Naive thymus-derived CD8-positive, alpha-beta T cell (primary cell): ENCODE measurements around the gene SLC39A11. TPM values are rescaled to one million over a fixed set of nuclear protein-coding genes. Genes with fewer than 3 reads are reported as not detected.
A peak's percentile ranks its signal among the peaks of the same experiment; 100 is the strongest.

Experiments
- ATAC-seq, 2 donors: fragments of 150-1000 bp; cut with Tn5 transposase in 1 of 2; sonication (Bioruptor Pico), chemical (Tn5 transposase) in 1 of 2; 1 replicate in 1 of 2; 2 replicates in 1 of 2; pipeline ENCODE4 v1.10.0; 2021; ENCODE audit warnings: mild to moderate bottlenecking in 2 of 2, moderate library complexity in 2 of 2
- POLR2A ChIA-PET: fragments of 350-600 bp; sonication (Branson Sonifier 250); formaldehyde crosslinking; loops from one replicate; lab custom pipeline; 2021; ENCODE audit warnings: antibody characterized with exemption; lab: Charles Lee
- DNase-seq, 10 donors: peaks; one replicate each; pipeline versions ENCODE4 v3.0.0 to v3.0.0-alpha.2; 2020 to 2022
- H3K27ac Mint-ChIP-seq, 10 donors: one replicate each; pipeline ENCODE4 v1.8.0; 2020 to 2022; ENCODE audit warnings: mild to moderate bottlenecking in 10 of 10, mixed read lengths in 10 of 10, moderate library complexity in 4 of 10, inconsistent platforms in 1 of 10
- H3K27me3 Mint-ChIP-seq, 5 donors: one replicate each; pipeline ENCODE4 v1.8.0; 2021 to 2022; ENCODE audit warnings: mixed read lengths in 5 of 5
- H3K36me3 Mint-ChIP-seq, 3 donors: one replicate each; pipeline ENCODE4 v1.8.0; 2020 to 2022; ENCODE audit warnings: mixed read lengths in 3 of 3, mild to moderate bottlenecking in 2 of 3, inconsistent platforms in 1 of 3
- H3K4me1 Mint-ChIP-seq, 4 donors: one replicate each; pipeline ENCODE4 v1.8.0; 2021 to 2022; ENCODE audit warnings: mixed read lengths in 4 of 4
- H3K4me3 Mint-ChIP-seq, 10 donors: one replicate each; pipeline ENCODE4 v1.8.0; 2020 to 2022; ENCODE audit warnings: mild to moderate bottlenecking in 10 of 10, mixed read lengths in 10 of 10, moderate library complexity in 6 of 10, inconsistent platforms in 1 of 10
- H3K9me3 Mint-ChIP-seq, 9 donors: one replicate each; pipeline ENCODE4 v1.8.0; 2020 to 2022; ENCODE audit warnings: mixed read lengths in 9 of 9, mild to moderate bottlenecking in 3 of 9, inconsistent platforms in 1 of 9, moderate library complexity in 1 of 9
- polyA plus RNA-seq, 3 donors: library from polyadenylated mRNA; unstranded; fragments of 300-500 nt; fragmentation: Illumina TruSeq; gene quantifications; one replicate each; pipeline ENCODE4 v1.2.3, GENCODE V29; 2021
- total RNA-seq, 8 experiments: library from RNA in 2 of 8; stranded (reverse) in 2 of 8; gene quantifications; one replicate each; pipeline ENCODE4 v1.2.3 and lab custom pipeline; 2021 to 2026

SLC39A11 gene
- total and polyA plus RNA-seq, 5 experiments from 2014 or later: 6.2 to 14.4 (median 10.3) TPM

- peaks cover 0 to 2% (median 0%) of the 10 kb centered on the region in 9 donors for H3K9me3 Mint-ChIP-seq
- ATAC-seq: no peak
- H3K27ac Mint-ChIP-seq: no peak overlapping the region
- no peak for DNase-seq
- no peaks in the 10 kb centered on the region for H3K4me1 Mint-ChIP-seq
- peaks cover 0 to 5% (median 3%) of the 10 kb centered on the region in 3 donors for H3K36me3 Mint-ChIP-seq
- no peaks in the 10 kb centered on the region for H3K27me3 Mint-ChIP-seq
- POLR2A ChIA-PET: no interaction called here
- no peak overlapping the region for H3K4me3 Mint-ChIP-seq
Measured at GRCh38 chr17:72661945-72662826, 430.3 kb downstream of the SLC39A11 start.

GRCh38 chr17:72661116-72661944, 431.2 kb downstream of the SLC39A11 start:
- Mint-ChIP-seq H3K9me3 (peaks cover 0 to 2% (median 0%) of the 10 kb centered on the region in 9 donors), H3K4me1 (no peaks in the 10 kb centered on the region), H3K4me3 (no peak overlapping the region), H3K27me3 (no peaks in the 10 kb centered on the region), H3K27ac (peak overlapping the region in 1 of 10 donors; percentile 40), H3K36me3 (peaks cover 0 to 5% (median 3%) of the 10 kb centered on the region in 3 donors)
- DNase-seq (no peak), ATAC-seq (no peak)
- POLR2A ChIA-PET: no interaction called here

- H3K36me3 Mint-ChIP-seq: peaks cover 0 to 5% (median 3%) of the 10 kb centered on the region in 3 donors
- H3K4me3 Mint-ChIP-seq: no peak overlapping the region
- H3K9me3 Mint-ChIP-seq: peaks cover 0 to 2% (median 0%) of the 10 kb centered on the region in 9 donors
- H3K27me3 Mint-ChIP-seq: no peaks in the 10 kb centered on the region
- ATAC-seq (no peak), DNase-seq (no peak)
- no peaks in the 10 kb centered on the region for H3K4me1 Mint-ChIP-seq
- POLR2A ChIA-PET: no interaction called here
- no peak overlapping the region for H3K27ac Mint-ChIP-seq
Measured at GRCh38 chr17:72660274-72661115, 432.0 kb downstream of the SLC39A11 start.

GRCh38 chr17:72659811-72660210, 432.7 kb downstream of the SLC39A11 start:
- peaks cover 0 to 4% (median 3%) of the 10 kb centered on the region in 3 donors for H3K36me3 Mint-ChIP-seq
- no peak for ATAC-seq
- H3K27me3 Mint-ChIP-seq: no peaks in the 10 kb centered on the region
- H3K9me3 Mint-ChIP-seq: peaks cover 0 to 2% (median 0%) of the 10 kb centered on the region in 9 donors
- H3K4me1 Mint-ChIP-seq: no peaks in the 10 kb centered on the region
- no peak overlapping the region for H3K27ac Mint-ChIP-seq
- no peak for DNase-seq
- POLR2A ChIA-PET: no interaction called here
- no peak overlapping the region for H3K4me3 Mint-ChIP-seq

GRCh38 chr17:72658675-72659074, 433.8 kb downstream of the SLC39A11 start:
- DNase-seq (no peak), ATAC-seq (no peak)
- Mint-ChIP-seq H3K27me3 (no peaks in the 10 kb centered on the region), H3K4me1 (peaks cover 0 to 1% (median 0%) of the 10 kb centered on the region in 4 donors), H3K4me3 (no peak overlapping the region), H3K9me3 (no peaks in the 10 kb centered on the region), H3K36me3 (peaks cover 0 to 3% (median 0%) of the 10 kb centered on the region in 3 donors), H3K27ac (peak overlapping the region in 1 of 10 donors; percentile 16)
- POLR2A ChIA-PET: no interaction called here

- Mint-ChIP-seq H3K36me3 (peaks cover 0 to 3% (median 0%) of the 10 kb centered on the region in 3 donors), H3K27me3 (no peaks in the 10 kb centered on the region), H3K4me1 (peaks cover 0 to 2% (median 0%) of the 10 kb centered on the region in 4 donors), H3K27ac (no peak overlapping the region), H3K4me3 (no peak overlapping the region), H3K9me3 (no peaks in the 10 kb centered on the region)
- DNase-seq (no peak), ATAC-seq (no peak)
- POLR2A ChIA-PET: no interaction called here
Measured at GRCh38 chr17:72657467-72658317, 434.8 kb downstream of the SLC39A11 start.

- Mint-ChIP-seq H3K4me1 (peaks cover 0 to 2% (median 0%) of the 10 kb centered on the region in 4 donors), H3K36me3 (no peaks in the 10 kb centered on the region), H3K27ac (peak overlapping the region in 1 of 10 donors; percentile 27), H3K4me3 (no peak overlapping the region), H3K9me3 (no peaks in the 10 kb centered on the region), H3K27me3 (no peaks in the 10 kb centered on the region)
- POLR2A ChIA-PET: no interaction called here
- no peak for DNase-seq
- ATAC-seq: no peak
Measured at GRCh38 chr17:72656130-72656763, 436.2 kb downstream of the SLC39A11 start.

- DNase-seq (no peak), ATAC-seq (no peak)
- Mint-ChIP-seq H3K27ac (no peak overlapping the region), H3K27me3 (no peaks in the 10 kb centered on the region), H3K36me3 (no peaks in the 10 kb centered on the region), H3K4me3 (no peak overlapping the region), H3K4me1 (peaks cover 0 to 2% (median 0%) of the 10 kb centered on the region in 4 donors), H3K9me3 (no peaks in the 10 kb centered on the region)
- POLR2A ChIA-PET: no interaction called here
Measured at GRCh38 chr17:72654706-72655105, 437.8 kb downstream of the SLC39A11 start.

- no peak for ATAC-seq
- DNase-seq: no peak
- H3K9me3 Mint-ChIP-seq: no peaks in the 10 kb centered on the region
- H3K36me3 Mint-ChIP-seq: peaks cover 0 to 10% (median 9%) of the 10 kb centered on the region in 3 donors
- no peaks in the 10 kb centered on the region for H3K27me3 Mint-ChIP-seq
- H3K4me1 Mint-ChIP-seq: peaks cover 0 to 2% (median 0%) of the 10 kb centered on the region in 4 donors
- POLR2A ChIA-PET: no interaction called here
- no peak overlapping the region for H3K4me3 Mint-ChIP-seq
- no peak overlapping the region for H3K27ac Mint-ChIP-seq
Measured at GRCh38 chr17:72651988-72652387, 440.5 kb downstream of the SLC39A11 start.

- no peak for DNase-seq
- Mint-ChIP-seq H3K4me1 (peaks cover 0 to 1% (median 0%) of the 10 kb centered on the region in 4 donors), H3K9me3 (peaks cover 0 to 2% (median 0%) of the 10 kb centered on the region in 9 donors), H3K27me3 (no peaks in the 10 kb centered on the region), H3K27ac (no peak overlapping the region), H3K36me3 (peaks cover 0 to 20% (median 13%) of the 10 kb centered on the region in 3 donors), H3K4me3 (no peak overlapping the region)
- POLR2A ChIA-PET: no interaction called here
- ATAC-seq: no peak
Measured at GRCh38 chr17:72648702-72649101, 443.8 kb downstream of the SLC39A11 start.

GRCh38 chr17:72646176-72646575, 446.3 kb downstream of the SLC39A11 start:
- Mint-ChIP-seq H3K9me3 (peaks cover 0 to 2% (median 0%) of the 10 kb centered on the region in 9 donors), H3K27me3 (peaks cover 0 to 6% (median under 1%) of the 10 kb centered on the region in 5 donors), H3K4me1 (no peaks in the 10 kb centered on the region), H3K4me3 (no peak overlapping the region), H3K27ac (no peak overlapping the region), H3K36me3 (peaks cover 0 to 20% (median 16%) of the 10 kb centered on the region in 3 donors)
- POLR2A ChIA-PET: no interaction called here
- ATAC-seq: no peak
- no peak for DNase-seq
